ENCODE results near the gene PDZD7. TPM values are rescaled to one million over a fixed set of nuclear protein-coding genes. Genes with fewer than 3 reads are reported as not detected.
A peak's percentile ranks its signal among the peaks of the same experiment; 100 is the strongest.

PDZD7 gene
- total and polyA plus RNA-seq, 2 of the 8 experiments (the other 6 are each of a cell fraction or from before 2014, with no cell fraction given): 0.88 to 1.6 TPM

DNA sequence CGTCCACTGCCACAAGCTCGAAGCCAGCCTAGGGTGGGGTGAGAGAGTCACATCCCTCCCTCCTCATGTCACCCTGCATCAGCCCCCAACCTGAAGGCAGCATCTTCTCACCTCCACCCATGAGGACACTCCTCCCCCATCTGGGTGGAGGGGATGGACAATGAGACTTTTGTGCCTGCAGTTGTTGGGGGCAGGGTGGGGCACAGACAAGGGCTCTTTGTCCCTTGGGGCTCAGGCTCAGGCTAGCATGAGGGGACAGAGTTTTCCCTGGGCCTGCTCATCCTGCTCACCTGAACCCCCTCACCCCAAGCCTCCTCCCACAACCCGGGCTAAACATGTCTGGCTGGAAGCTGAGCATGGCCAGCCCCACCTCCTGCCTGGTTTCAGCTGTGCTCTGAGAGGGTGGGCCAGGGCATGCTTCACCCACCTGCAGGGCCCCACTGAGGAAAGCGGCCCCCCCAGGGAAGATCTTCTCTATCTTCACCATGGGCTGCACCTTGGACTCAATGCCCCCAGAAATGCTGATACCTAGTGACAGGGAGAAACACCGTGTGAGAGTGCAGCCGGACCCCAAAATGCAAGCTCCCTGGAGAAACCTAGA lies 22.0 kb downstream of the PDZD7 start:
- Histone ChIP-seq H2AK5ac (ENCODE audit: low read depth, low read length) (0 out of 2 replicates have a peak overlapping the region, but pooled peaks have one; percentile 75), H3K9ac (replicated peaks in 1 of 4; ENCODE audit: extremely low read depth in 1 of 4, low read depth in 3 of 4, low read length in 3 of 4) (no peak overlapping the region), H3K56ac (replicated peaks; ENCODE audit: insufficient read length, low read depth, low read length) (no peak overlapping the region), H3K79me1 (ENCODE audit: low read depth, low read length) (peaks cover 3% of the 10 kb centered on the region; the same call in 1 of the 2 replicates), H4K8ac (ENCODE audit: extremely low read depth, insufficient read depth, low read length) (no peak overlapping the region), H4K5ac (ENCODE audit: insufficient read length, low read depth, low read length) (no peak overlapping the region), H3K4me1 (replicated peaks in 1 of 4; ENCODE audit: control insufficient read depth in 3 of 4, insufficient read depth in 4 of 4, low read length in 3 of 4) (peaks cover 0 to 12% (median 7%) of the 10 kb centered on the region in 4 experiments; a peak in 4 of 7 replicates), H3K27me3 (replicated peaks in 1 of 4; ENCODE audit: control insufficient read depth in 3 of 4, extremely low read depth in 1 of 4, insufficient read depth in 3 of 4, low read length in 3 of 4) (no peaks in the 10 kb centered on the region), H3K23ac (ENCODE audit: insufficient read length) (no peak overlapping the region), H3K14ac (ENCODE audit: insufficient read length) (no peak overlapping the region), H3K79me2 (ENCODE audit: control insufficient read depth in 1 of 2, insufficient read depth in 2 of 2, low read length in 2 of 2) (no peaks in the 10 kb centered on the region), H2BK5ac (ENCODE audit: low read depth, low read length) (no peak overlapping the region), H2BK15ac (ENCODE audit: low read length) (no peak overlapping the region), H3K9me3 (ENCODE audit: insufficient read depth in 2 of 2, low read depth in 1 of 2, low read length in 1 of 2) (no peaks in the 10 kb centered on the region), H3K23me2 (ENCODE audit: low read depth, low read length) (no peaks in the 10 kb centered on the region), H3K4ac (replicated peaks; ENCODE audit: insufficient read length, low read depth, low read length) (no peak overlapping the region), H4K91ac (replicated peaks; ENCODE audit: insufficient read length, low read length) (peak overlapping the region; percentile 35), H4K20me1 (replicated peaks in 1 of 2; ENCODE audit: control insufficient read depth in 1 of 2, insufficient read depth in 2 of 2, low read length in 2 of 2) (peaks cover 2 to 13% of the 10 kb centered on the region in 2 experiments), H2AFZ (ENCODE audit: low read length) (no peak overlapping the region), H3K18ac (ENCODE audit: extremely low read depth, low read length) (no peak overlapping the region; the same call in 1 of the 2 replicates), H2BK12ac (ENCODE audit: low read depth, low read length) (no peak overlapping the region), H3K4me2 (ENCODE audit: insufficient read depth in 1 of 2, low read depth in 2 of 2, low read length in 2 of 2) (no peak overlapping the region), H3K27ac (ENCODE audit: low read depth, low read length) (no peak overlapping the region), H2BK20ac (ENCODE audit: low read length) (no peak overlapping the region), H2BK120ac (replicated peaks; ENCODE audit: low read depth, low read length) (no peak overlapping the region), H3K4me3 (ENCODE audit: extremely low read depth in 1 of 4, insufficient read depth in 2 of 4, low read depth in 3 of 4, low read length in 4 of 4) (no peak overlapping the region), H3K36me3 (ENCODE audit: control insufficient read depth in 2 of 4, insufficient read depth in 4 of 4, low read length in 3 of 4) (peaks cover 9 to 34% (median 20%) of the 10 kb centered on the region in 4 experiments; a peak in 6 of 8 replicates)
- FAIRE-seq: no peak
- CTCF ChIA-PET (ENCODE audit: partially characterized antibody): interaction anchor here (0.5 to 26.8 kb wide), 8 partner anchors 8 to 223 kb away, joined by 3 to 464 read pairs (median 10); partner anchors contain the start of genes LZTS2, MRPL43, PDZD7 and SFXN3
- 93% methylated on average over 6 of the region's 6 CpGs; no CpG with 5 or more reads in 1 of the 2 experiments for WGBS, 2 experiments (ENCODE audit: extremely low coverage in 1 of 2, insufficient coverage in 1 of 2, insufficient read length in 1 of 2, insufficient replicate concordance in 2 of 2, low coverage in 1 of 2, low lambda C conversion rate in 2 of 2, missing lambda C conversion rate in 1 of 2)
- TF ChIP-seq SIRT6 (IDR thresholded peaks at IDR 0.05; ENCODE audit: low read length) (no peak), FOSL1 (IDR thresholded peaks at IDR 0.05; ENCODE audit: insufficient read depth, low read depth, low read length) (no peak), PHF8 (conservative IDR thresholded peaks at IDR 0.05; ENCODE audit: low read depth, low read length) (no peak), CBX5 (IDR thresholded peaks at IDR 0.05; ENCODE audit: low read depth, low read length) (no peak), TCF12 (IDR thresholded peaks at IDR 0.05; ENCODE audit: low read depth, low read length) (no peak), EZH2 (IDR thresholded peaks at IDR 0.05; ENCODE audit: low read depth, low read length, severe bottlenecking) (no peak)
- no peak for DNase-seq (ENCODE audit: low read depth in 1 of 2, low spot score in 2 of 2)
- POLR2A ChIA-PET (ENCODE audit: partially characterized antibody): interaction anchor here (1.8 to 7.5 kb wide), 2 partner anchors 11 to 19 kb away, joined by 8 to 143 read pairs; partner anchors contain the start of gene LZTS2

Data from H1 (cell line).